ENCODE results near the gene CEND1.

- TF ChIP-seq CTCF (IDR thresholded peaks at IDR 0.05; ENCODE audit: low read length): no peak
- TF ChIP-seq EZH2phosphoT487 (IDR thresholded peaks at IDR 0.05; ENCODE audit: low read length): no peak
- no peak for TF ChIP-seq EZH2 (optimal IDR thresholded peaks at IDR 0.05; ENCODE audit: low read depth, low read length)
These were observed 3.0 kb upstream of the CEND1 start for GRCh38 chr11:792873-793272.

All from MM.1S (cell line).